ENCODE data around the gene TMCO4. TPM values are rescaled to one million over a fixed set of nuclear protein-coding genes. Genes with fewer than 3 reads are reported as not detected.

Gene TMCO4
- total RNA-seq, 1 experiment from 2014 or later: 13.1 TPM

GRCh38 chr1:19750882-19751276 is 48.8 kb downstream of the TMCO4 start:
- DNase-seq (ENCODE audit: low read depth): no peak

DNA sequence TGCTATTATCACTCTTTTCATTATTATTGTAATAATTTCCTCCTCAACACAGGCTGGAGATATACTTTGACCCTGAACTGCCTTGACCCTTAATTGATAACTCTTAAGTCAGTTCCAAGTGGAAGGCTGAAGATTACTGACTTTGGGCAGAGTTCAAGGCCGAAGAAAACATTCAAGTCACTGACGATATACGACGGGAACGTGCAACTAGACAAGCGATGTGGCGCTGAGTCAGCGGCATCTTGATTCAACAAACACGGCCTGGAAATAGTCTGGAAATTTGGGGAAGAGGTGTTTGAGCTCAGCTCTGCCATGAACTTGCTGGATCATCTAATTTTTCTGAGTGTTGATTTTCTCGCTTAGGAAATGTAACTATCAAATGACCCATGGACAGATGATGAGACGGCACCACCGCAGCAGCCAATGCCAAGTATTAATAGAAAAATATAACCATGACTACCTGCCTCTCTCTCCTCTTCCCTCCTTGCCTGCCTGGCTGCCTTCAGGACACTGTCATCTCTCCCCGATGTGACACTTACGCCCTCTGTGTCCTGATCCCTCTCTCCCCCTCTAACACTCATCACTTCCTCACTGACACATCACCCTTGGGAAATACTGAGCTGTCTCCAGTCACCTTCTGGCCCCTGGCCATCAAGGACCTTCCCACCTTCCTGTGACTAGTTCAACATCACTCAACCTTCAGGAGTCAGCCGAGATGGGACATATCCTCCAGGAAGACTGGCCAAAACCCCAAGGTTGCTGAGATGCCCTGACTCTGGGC is 49.4 kb downstream of the TMCO4 start:
- DNase-seq (ENCODE audit: low read depth): peak; percentile 87

DNA sequence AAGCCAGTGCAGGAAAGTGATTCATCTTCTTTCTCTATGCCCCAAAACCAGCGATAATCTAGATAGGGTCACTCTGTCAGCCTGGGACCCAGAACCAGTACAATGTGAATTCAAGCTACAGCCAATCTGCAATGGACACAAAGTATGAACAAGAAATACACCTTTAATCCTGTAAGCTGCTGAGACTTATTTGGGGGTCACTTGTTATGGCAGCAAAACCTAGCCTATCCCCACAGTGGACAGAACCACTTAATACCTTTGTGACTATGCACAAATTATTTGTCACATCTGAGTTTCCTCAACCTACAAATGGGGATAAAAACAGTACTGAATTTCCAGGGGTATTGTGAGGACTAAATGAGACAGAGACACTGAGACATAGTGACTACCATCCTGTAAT is 50.0 kb downstream of the TMCO4 start:
- no peak for DNase-seq (ENCODE audit: low read depth)

GRCh38 chr1:19747761-19748160 is 52.0 kb downstream of the TMCO4 start:
- no peak for DNase-seq (ENCODE audit: low read depth)

DNA sequence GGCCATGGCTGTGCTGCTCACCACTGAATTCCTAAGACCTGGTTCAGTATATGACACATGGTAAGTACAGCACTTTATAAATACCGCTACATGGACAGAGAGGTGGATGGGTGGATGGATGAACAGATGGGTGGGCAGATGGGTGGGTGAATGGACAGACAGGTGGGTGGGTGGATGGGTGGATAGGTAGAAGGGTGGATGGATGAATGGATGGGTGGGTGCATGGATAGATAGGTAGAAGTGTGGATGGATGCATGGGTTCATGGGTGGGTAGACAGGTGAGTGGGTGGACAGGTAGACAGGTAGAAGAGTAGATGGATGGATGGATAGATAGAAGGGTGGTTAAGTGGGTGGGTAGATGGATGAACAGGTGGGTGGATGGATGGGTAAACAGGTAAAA is 54.8 kb downstream of the TMCO4 start:
- no peak for DNase-seq (ENCODE audit: low read depth)

- no peak for DNase-seq (ENCODE audit: low read depth)
Observed at GRCh38 chr1:19744335-19744743, 55.4 kb downstream of the TMCO4 start.

- no peak for DNase-seq (ENCODE audit: low read depth)
Observed at GRCh38 chr1:19743793-19744192, 55.9 kb downstream of the TMCO4 start.

DNA sequence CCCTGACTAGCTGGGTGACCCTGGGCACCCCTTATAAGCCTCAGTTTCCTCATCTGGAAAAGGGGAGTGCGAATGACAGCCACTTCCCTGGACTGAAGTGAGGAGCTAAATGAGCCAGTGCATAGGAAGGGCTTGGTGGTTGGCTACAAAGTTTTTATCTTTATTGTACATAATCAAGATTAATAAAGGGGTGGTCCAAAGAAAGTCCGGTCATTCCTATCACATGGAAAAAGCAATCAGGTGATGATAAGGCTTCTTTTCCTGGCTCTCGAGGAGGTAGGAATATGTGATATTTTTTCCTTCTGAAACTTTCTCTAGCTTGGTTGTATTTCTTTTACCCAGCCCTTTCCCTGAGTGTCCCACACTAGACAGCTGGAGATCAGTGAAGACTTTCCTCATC is 56.5 kb downstream of the TMCO4 start:
- DNase-seq (ENCODE audit: low read depth): no peak

GRCh38 chr1:19739628-19740027 is 60.1 kb downstream of the TMCO4 start:
- DNase-seq (ENCODE audit: low read depth): no peak

DNA sequence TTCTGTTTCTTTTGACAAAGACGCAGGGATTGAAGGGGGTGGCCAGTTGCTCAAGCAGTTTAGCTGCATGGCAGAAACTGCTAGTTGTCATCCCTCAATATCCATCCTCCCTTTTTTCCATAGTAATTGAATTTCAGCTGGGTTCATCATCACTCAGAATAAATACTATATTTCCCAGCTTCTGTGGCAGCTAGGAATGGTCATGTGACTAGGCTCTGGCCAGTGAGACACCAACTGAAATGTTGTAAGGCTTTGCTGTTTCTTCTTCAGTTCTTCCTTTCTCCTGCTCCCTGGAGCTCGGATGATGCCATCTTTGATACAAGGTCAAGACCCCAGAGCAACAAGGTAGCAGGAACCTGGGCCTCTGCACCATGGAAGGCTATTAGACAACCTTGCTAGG is 61.0 kb downstream of the TMCO4 start:
- no peak for DNase-seq (ENCODE audit: low read depth)

DNA sequence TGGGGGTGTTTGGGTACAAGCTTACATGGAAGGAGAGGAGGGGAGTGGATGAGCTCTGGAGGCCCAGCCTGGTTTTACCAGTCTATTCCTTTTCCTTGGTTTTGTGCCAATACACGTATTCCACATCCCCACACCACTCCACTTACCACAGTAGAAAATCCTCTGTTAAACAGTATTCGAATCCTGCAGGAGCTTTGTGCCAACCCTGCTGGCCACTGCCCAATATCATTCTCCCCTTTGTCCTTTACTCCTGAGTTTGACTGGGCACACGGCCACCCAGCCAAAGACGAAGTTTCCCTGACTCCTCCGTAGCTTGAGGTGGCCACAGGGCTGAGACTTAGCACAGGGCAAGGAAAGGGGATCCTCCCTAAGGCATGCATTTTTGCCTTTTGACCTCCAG is 61.6 kb downstream of the TMCO4 start:
- DNase-seq (ENCODE audit: low read depth): no peak

GRCh38 chr1:19737104-19737825 is 62.5 kb downstream of the TMCO4 start:
- peak; percentile 69 for DNase-seq (ENCODE audit: low read depth)

GRCh38 chr1:19735440-19736127 is 64.1 kb downstream of the TMCO4 start:
- peak; percentile 83 for DNase-seq (ENCODE audit: low read depth)

DNA sequence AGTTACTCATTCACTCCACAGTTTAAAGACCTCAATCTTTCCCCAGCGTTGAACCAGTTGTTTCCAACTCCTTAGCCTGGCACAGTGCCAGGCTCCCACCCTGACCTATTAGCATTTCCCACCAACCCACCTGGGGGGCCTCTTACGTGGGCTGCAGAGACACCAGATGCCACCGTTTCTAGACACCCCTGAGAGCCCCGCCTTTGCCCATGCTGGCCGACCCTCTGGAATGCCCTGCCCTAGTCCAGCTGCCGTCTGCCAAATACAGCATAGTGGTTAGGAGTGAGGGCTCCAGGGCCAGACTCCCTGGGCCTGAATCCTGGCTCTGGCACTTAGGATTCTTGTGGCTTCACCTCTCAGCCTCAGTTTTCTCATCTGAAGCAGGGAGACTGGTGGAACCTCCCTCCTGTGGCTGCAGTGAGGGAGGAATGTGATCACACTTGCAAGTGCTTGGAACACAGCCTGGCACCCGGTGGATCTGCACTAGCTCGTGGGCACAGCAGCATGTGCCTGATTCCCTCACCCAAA is 65.2 kb downstream of the TMCO4 start:
- no peak for DNase-seq (ENCODE audit: low read depth)

DNA sequence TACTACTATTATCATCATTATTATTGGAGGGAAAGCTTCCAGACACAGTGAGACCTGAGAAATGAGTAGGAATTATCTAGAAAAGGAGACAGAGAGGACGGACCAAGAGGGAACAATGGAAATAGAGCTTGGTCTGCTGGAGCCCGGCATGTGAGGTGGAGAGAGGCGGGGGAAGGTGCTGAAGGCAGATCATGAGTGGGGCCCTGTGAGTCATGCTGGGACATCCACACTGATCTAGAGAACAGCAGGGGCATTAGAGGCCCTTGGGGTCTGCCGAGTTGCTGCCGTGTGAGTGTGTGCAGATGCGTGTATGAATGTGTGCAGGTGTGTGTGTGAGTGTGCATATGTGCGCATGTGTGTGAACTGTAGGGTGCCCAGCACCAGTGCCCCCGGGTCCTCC is 65.7 kb downstream of the TMCO4 start:
- no peak for DNase-seq (ENCODE audit: low read depth)

GRCh38 chr1:19733615-19734014 is 66.1 kb downstream of the TMCO4 start:
- no peak for DNase-seq (ENCODE audit: low read depth)

- no peak for DNase-seq (ENCODE audit: low read depth)
Observed at GRCh38 chr1:19731311-19731821, 68.3 kb downstream of the TMCO4 start.

- DNase-seq (ENCODE audit: low read depth): no peak
Observed at GRCh38 chr1:19730793-19731192, 68.9 kb downstream of the TMCO4 start.

DNA sequence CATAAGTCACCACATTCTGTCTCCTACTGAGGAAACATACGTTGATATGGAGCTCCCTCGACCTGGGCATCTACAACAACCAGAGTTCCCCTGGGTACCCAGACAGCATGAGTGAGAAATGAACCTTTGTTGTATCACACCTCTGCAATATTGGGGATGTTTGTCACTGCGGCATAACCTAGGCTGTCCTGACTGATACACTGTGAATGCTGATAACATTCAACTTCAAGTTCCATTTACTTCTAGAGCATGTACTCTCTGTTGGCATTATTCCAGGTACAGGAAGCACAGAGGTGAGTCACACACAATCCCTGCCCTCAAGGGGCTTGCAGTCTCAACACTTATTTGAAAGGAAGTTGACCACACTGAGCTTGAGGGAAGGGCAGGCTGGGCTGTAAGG is 69.5 kb downstream of the TMCO4 start:
- no peak for DNase-seq (ENCODE audit: low read depth)

- no peak for DNase-seq (ENCODE audit: low read depth)
Observed at GRCh38 chr1:19728413-19729145, 71.1 kb downstream of the TMCO4 start.

DNA sequence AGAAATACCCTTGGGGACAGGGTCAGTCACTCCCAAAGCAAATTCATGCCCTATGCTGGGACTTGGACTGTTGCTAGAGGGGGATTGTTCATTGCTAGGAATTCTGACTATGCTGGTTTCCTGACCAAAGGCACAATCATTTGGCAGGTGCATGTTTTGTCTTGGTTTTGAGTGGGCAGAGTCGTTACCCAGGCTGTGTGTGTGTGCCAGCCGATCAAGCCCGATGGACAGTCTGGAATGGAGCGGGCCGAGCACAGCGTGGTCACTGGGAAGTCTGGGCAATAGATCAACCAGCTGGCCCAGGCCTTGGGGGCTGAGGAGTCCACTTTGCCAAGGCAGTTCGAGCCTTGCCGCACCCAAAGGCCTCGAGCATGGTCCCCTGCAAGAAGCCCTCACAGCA is 74.1 kb downstream of the TMCO4 start:
- DNase-seq (ENCODE audit: low read depth): no peak
